Prostate gland (tissue), 1 donor: Measurements from ENCODE around the gene TSC22D4.

Experiments used
- POLR2A ChIP-seq: fragments of 450-650 bp; IDR thresholded peaks from one replicate; pipeline ENCODE4 v1.6.1; 2016; ENCODE audit warnings: antibody characterized with exemption, mild to moderate bottlenecking
- POLR2AphosphoS5 ChIP-seq: sonication (generic); formaldehyde crosslinking; IDR thresholded peaks from one replicate; pipeline ENCODE4 v1.6.1; 2017; ENCODE audit warnings: antibody characterized with exemption

DNA sequence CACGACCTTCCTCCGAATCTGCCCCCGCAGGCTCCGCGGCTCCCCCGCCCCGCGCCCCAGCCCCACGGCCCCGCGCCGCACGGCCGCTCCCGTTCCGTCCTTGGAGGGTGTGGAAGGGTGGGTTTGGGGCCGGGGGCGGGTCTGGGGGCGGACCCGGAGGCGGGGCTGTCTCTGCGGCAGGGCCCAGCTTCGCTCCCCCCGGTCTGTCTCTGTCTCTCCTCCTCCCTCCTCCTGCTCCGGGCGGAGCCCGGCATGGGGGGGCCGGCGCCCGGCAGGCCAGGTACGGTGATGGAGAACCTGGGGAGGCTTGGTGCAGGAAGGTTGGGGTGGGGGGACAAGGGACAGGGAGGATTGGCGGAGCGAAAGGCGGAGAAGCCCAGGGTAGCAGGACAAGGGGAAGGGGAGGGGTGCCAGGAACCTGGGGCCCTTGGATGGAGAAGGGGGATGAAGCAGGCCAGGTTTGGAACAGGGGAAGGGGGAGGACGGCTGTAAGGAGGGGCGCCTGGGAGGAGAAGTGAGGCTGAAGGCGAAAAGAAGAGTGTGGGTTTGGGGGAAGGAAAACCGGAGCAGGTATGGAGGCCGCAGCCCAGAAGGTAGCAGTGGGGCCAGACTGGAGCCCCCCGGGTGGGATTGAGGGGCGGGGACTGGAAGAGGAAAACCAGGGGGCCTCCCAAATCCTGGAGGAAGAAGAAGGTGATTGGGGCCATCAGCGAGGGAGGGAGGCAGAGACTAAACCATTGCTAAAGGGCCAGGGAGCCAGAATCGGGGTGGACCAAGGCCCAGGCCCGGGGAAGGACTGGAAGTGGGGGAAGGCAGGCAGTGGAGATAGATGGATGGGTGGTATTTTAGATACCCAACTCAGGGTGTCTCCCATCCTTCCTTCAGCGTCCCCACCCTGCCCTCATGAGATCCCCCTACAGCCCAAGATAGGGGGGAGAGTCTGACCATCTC lies 5.0 kb upstream of the TSC22D4 start, which contains the start of gene NYAP1:
- TF ChIP-seq POLR2AphosphoS5 (no peak), POLR2A (no peak)
